Type B pancreatic cell (in vitro differentiated cells): ENCODE results near the gene CCDC57. TPM values are rescaled to one million over a fixed set of nuclear protein-coding genes. Genes with fewer than 3 reads are reported as not detected.

Source experiments
- DNase-seq: peaks from one replicate; pipeline ENCODE4 v3.0.0; 2021; ENCODE audit warnings: mixed read lengths; ENCODE audit not compliant: unreplicated experiment; ENCODE audit errors: extremely low spot score
- H3K27ac Mint-ChIP-seq: 2 replicates; pipeline ENCODE4 v1.8.0; 2021; ENCODE audit warnings: mild to moderate bottlenecking, mixed read lengths
- H3K27me3 Mint-ChIP-seq: 2 replicates; pipeline ENCODE4 v1.8.0; 2021; ENCODE audit warnings: mixed read lengths
- H3K36me3 Mint-ChIP-seq: 2 replicates; pipeline ENCODE4 v1.8.0; 2021; ENCODE audit warnings: mixed read lengths
- H3K4me1 Mint-ChIP-seq: one replicate; pipeline ENCODE4 v1.8.0; 2021; ENCODE audit warnings: mixed read lengths; ENCODE audit not compliant: unreplicated experiment
- H3K4me3 Mint-ChIP-seq: 2 replicates; pipeline ENCODE4 v1.8.0; 2021; ENCODE audit warnings: mild to moderate bottlenecking, mixed read lengths
- H3K9me3 Mint-ChIP-seq: 2 replicates; pipeline ENCODE4 v1.8.0; 2021; ENCODE audit warnings: mixed read lengths
- CTCF ChIP-seq: fragments of 200-600 bp; sonication (generic); conservative IDR thresholded peaks from 2 replicates; pipeline ENCODE4 v1.5.0; 2021; ENCODE audit warnings: antibody characterized with exemption, mild to moderate bottlenecking
- total RNA-seq: library from RNA; stranded (reverse); gene quantifications from 2 replicates; pipeline ENCODE4 v1.2.1, GENCODE V29; 2021; ENCODE audit warnings: low replicate concordance

Gene CCDC57
- total RNA-seq, 1 donor from 2014 or later = 58.7 TPM

GRCh38 chr17:82092094-82092586 lies 120.5 kb downstream of the CCDC57 start:
- Mint-ChIP-seq H3K9me3 (no peaks in the 10 kb centered on the region), H3K36me3 (no peaks in the 10 kb centered on the region), H3K27ac (no peak overlapping the region), H3K4me3 (no peak overlapping the region), H3K4me1 (no peaks in the 10 kb centered on the region), H3K27me3 (no peaks in the 10 kb centered on the region)
- TF ChIP-seq CTCF = no peak
- DNase-seq = no peak

GRCh38 chr17:82091264-82092066 lies 121.2 kb downstream of the CCDC57 start:
- H3K27me3 Mint-ChIP-seq = no peaks in the 10 kb centered on the region
- H3K27ac Mint-ChIP-seq = no peak overlapping the region
- no peak overlapping the region for H3K4me3 Mint-ChIP-seq
- H3K9me3 Mint-ChIP-seq = no peaks in the 10 kb centered on the region
- no peak for DNase-seq
- TF ChIP-seq CTCF = no peak
- no peaks in the 10 kb centered on the region for H3K36me3 Mint-ChIP-seq
- no peaks in the 10 kb centered on the region for H3K4me1 Mint-ChIP-seq

GRCh38 chr17:82090549-82091263 lies 121.9 kb downstream of the CCDC57 start:
- Mint-ChIP-seq H3K4me1 (no peaks in the 10 kb centered on the region), H3K27ac (no peak overlapping the region), H3K4me3 (no peak overlapping the region), H3K36me3 (no peaks in the 10 kb centered on the region), H3K27me3 (no peaks in the 10 kb centered on the region), H3K9me3 (no peaks in the 10 kb centered on the region)
- no peak for TF ChIP-seq CTCF
- DNase-seq = no peak

- Mint-ChIP-seq H3K36me3 (no peaks in the 10 kb centered on the region), H3K27me3 (no peaks in the 10 kb centered on the region), H3K9me3 (no peaks in the 10 kb centered on the region), H3K4me3 (no peak overlapping the region), H3K4me1 (no peaks in the 10 kb centered on the region), H3K27ac (no peak overlapping the region)
- TF ChIP-seq CTCF = no peak
- no peak for DNase-seq
Observed at GRCh38 chr17:82089723-82090548, 122.7 kb downstream of the CCDC57 start.
